ENCODE results near the gene TMIGD1.
"Not testable (repeated sequence)": the region's sequence is repeated elsewhere in the genome, so short reads cannot be mapped to it uniquely, and the experiment has no call there.

The TMIGD1 gene

DNA sequence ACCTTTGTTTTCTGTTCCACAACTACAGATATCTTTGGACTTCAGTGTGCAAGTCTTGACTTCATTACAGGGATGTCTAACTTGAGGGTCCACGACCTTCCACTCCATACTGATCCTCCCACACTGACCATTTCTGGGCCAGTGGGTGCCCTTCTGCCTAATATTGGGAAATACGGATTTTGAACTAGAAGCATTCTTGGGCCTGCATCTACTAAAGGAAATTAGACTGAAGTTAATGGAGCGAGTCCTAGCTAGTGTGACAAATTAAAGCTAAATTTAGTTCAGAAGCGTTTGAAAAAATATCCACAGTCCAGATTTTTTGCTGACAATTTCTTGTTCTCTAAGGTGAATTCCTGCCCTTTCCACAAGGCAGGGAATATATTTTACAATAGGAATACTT is 9.9 kb upstream of the TMIGD1 start:
- Histone ChIP-seq H3K4me1 (ENCODE audit: control insufficient read depth, insufficient read depth, low read length) (peaks cover 2% of the 10 kb centered on the region), H3K4me3 (ENCODE audit: low read length in 2 of 2) (no peak overlapping the region)

DNA sequence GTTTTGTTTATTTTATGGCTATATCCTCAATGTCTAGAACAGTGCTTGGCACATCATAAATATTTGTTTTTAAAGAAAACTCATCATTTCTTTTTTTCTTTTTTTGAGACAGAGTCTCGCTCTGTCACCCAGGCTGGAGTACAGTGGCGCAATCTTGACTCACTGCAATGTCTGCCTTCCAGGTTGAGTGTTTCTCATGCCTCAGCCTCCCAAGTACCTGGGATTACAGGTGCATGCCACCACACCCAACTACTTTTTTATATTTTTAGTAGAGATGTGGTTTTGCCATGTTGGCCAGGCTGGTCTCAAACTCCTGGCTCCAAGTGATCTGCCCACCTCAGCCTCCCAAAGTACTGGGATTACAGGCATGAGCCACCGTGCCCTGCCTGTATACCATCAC is 9.4 kb upstream of the TMIGD1 start:
- H3K9me3 ChIP-seq (ENCODE audit: control insufficient read depth in 2 of 2, low read length in 2 of 2); H3K27ac ChIP-seq (ENCODE audit: low read length); H3K9ac ChIP-seq (ENCODE audit: low read length in 2 of 2); H3K27me3 ChIP-seq (ENCODE audit: control insufficient read depth in 1 of 2, insufficient read depth in 2 of 2, low read length in 2 of 2); H3K4me1 ChIP-seq (ENCODE audit: control insufficient read depth, insufficient read depth, low read length); H3K4me3 ChIP-seq (ENCODE audit: low read length in 2 of 2); H3K36me3 ChIP-seq (ENCODE audit: control insufficient read depth in 2 of 2, insufficient read depth in 2 of 2, low read length in 2 of 2): not testable (repeated sequence)

More for the DNA sequence above, 9.9 kb upstream of the TMIGD1 start:
- H3K27me3 ChIP-seq (ENCODE audit: control insufficient read depth in 1 of 2, insufficient read depth in 2 of 2, low read length in 2 of 2), result no peaks in the 10 kb centered on the region
- no peaks in the 10 kb centered on the region for H3K9me3 ChIP-seq (ENCODE audit: control insufficient read depth in 2 of 2, low read length in 2 of 2)
- H3K9ac ChIP-seq (ENCODE audit: low read length in 2 of 2), result no peak overlapping the region
- no peaks in the 10 kb centered on the region for H3K36me3 ChIP-seq (ENCODE audit: control insufficient read depth in 2 of 2, insufficient read depth in 2 of 2, low read length in 2 of 2)
- H3K27ac ChIP-seq (ENCODE audit: low read length), result no peak overlapping the region

DNA sequence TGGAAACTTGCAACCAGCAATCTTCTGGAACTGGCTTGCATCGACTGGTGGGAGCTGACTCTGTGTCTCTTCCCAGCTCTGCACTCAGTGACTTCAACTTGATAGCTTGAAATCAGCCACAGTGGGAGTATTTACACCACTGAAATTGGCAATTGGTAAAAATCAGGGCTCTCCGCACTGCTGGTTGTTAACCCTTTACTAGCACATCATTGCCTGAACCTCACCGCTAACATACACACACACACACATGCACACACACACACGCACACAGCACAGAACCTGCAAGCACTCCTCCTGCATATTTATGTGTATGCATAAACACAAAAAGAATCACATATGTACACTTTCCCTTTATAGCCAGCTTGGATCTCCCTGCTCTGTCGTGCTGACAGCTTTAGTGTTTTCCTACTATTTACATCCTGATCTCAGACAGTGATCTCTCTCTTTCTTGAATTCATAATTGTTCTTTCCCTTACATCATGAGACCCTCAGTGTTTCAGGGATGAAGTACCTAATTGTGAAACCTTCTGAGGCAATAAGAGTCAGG is 7.9 kb upstream of the TMIGD1 start:
- Histone ChIP-seq H3K27ac (ENCODE audit: low read length) (no peak overlapping the region), H3K27me3 (ENCODE audit: control insufficient read depth in 1 of 2, insufficient read depth in 2 of 2, low read length in 2 of 2) (no peaks in the 10 kb centered on the region), H3K36me3 (ENCODE audit: control insufficient read depth in 2 of 2, insufficient read depth in 2 of 2, low read length in 2 of 2) (no peaks in the 10 kb centered on the region), H3K9ac (ENCODE audit: low read length in 2 of 2) (no peak overlapping the region), H3K9me3 (ENCODE audit: control insufficient read depth in 2 of 2, low read length in 2 of 2) (no peaks in the 10 kb centered on the region), H3K4me3 (ENCODE audit: low read length in 2 of 2) (no peak overlapping the region), H3K4me1 (ENCODE audit: control insufficient read depth, insufficient read depth, low read length) (peaks cover 2% of the 10 kb centered on the region)

DNA sequence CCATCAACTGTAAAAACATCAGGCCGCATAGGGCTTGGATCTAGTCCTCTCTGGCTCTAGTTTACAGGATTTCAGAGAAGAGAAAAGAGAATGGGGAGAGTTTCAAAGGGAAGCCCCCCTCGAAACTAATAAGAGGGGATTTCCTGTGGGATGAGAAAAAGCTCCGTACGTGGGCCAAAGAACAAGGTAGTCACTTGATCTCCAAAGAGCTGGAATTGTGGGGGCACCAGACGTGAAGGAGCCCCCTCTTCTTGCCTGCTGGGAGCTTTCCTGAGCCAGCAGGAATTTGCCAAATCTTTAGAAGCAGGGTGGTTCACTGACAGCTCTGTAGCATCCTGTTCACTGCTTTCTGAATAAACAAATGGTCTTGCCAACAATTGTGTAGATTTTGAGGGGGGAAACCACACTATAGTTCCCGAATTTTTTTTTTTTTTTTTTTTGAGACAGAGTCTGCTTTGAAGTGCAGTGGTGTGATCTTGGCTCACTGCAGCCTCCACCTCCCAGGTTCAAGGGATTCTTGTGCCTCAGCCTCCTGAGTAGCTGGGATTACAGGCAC is 7.0 kb upstream of the TMIGD1 start:
- peaks cover 2% of the 10 kb centered on the region for H3K4me1 ChIP-seq (ENCODE audit: control insufficient read depth, insufficient read depth, low read length)
- H3K27me3 ChIP-seq (ENCODE audit: control insufficient read depth in 1 of 2, insufficient read depth in 2 of 2, low read length in 2 of 2), result no peaks in the 10 kb centered on the region
- H3K9me3 ChIP-seq (ENCODE audit: control insufficient read depth in 2 of 2, low read length in 2 of 2), result no peaks in the 10 kb centered on the region
- no peak overlapping the region for H3K4me3 ChIP-seq (ENCODE audit: low read length in 2 of 2)
- peak overlapping the region; percentile 6 for H3K27ac ChIP-seq (ENCODE audit: low read length)
- peak overlapping the region in 1 of 2 donors; percentile 22 for H3K9ac ChIP-seq (ENCODE audit: low read length in 2 of 2)
- H3K36me3 ChIP-seq (ENCODE audit: control insufficient read depth in 2 of 2, insufficient read depth in 2 of 2, low read length in 2 of 2), result no peaks in the 10 kb centered on the region

DNA sequence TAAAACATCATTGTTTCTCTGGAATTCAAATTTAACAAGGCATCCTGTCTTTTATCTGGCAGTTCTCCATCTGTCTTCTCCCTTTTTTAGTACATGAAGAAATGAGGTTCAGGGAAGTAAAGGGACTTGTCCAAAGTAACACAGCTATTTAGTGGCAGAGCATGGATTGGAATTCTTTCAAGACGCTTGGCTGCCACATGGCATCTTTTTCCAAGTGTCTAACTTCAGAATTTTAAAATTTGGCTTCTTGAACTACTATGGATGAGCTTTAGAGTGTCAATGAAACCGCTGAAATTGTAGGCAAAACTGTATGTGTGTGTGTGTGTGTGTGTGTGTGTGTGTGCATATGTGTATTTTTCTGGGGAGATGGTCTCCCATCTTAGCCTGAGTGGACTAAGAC is 5.2 kb upstream of the TMIGD1 start:
- no peaks in the 10 kb centered on the region for H3K36me3 ChIP-seq (ENCODE audit: control insufficient read depth in 2 of 2, insufficient read depth in 2 of 2, low read length in 2 of 2)
- no peaks in the 10 kb centered on the region for H3K9me3 ChIP-seq (ENCODE audit: control insufficient read depth in 2 of 2, low read length in 2 of 2)
- no peak overlapping the region for H3K9ac ChIP-seq (ENCODE audit: low read length in 2 of 2)
- no peaks in the 10 kb centered on the region for H3K27me3 ChIP-seq (ENCODE audit: control insufficient read depth in 1 of 2, insufficient read depth in 2 of 2, low read length in 2 of 2)
- no peak overlapping the region for H3K4me3 ChIP-seq (ENCODE audit: low read length in 2 of 2)
- H3K4me1 ChIP-seq (ENCODE audit: control insufficient read depth, insufficient read depth, low read length), result peaks cover 2% of the 10 kb centered on the region
- no peak overlapping the region for H3K27ac ChIP-seq (ENCODE audit: low read length)

DNA sequence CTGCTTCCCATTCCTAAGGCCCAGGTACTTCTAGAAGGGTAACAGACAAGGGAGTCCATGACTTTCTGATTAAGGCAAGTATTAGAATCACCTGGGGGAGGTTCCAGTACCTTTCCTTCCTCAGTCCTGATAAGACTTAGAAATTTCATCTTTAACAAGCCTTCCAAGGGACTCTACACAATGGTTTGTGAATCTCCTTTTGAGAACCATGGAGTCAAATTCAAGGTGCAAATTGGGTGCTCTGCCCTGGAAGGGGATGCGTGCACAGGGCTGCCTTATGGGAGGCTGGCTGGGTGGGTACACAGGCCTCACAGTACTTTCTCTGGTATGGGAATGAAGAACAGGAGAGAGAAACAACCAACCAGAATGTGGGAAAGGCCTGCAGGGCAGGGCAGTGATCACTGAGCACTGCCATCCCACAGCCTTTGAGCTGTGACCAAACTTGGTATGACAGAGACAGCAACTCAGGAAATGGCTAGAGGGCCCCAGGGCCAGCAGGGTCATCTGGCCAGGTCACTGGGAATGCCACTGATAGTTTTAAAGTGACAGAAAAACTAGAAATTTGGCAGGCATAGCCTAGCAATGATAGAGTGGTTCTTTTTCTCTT is 3.6 kb upstream of the TMIGD1 start:
- Histone ChIP-seq H3K9me3 (ENCODE audit: control insufficient read depth in 2 of 2, low read length in 2 of 2) (no peaks in the 10 kb centered on the region), H3K9ac (ENCODE audit: low read length in 2 of 2) (no peak overlapping the region), H3K27me3 (ENCODE audit: control insufficient read depth in 1 of 2, insufficient read depth in 2 of 2, low read length in 2 of 2) (no peaks in the 10 kb centered on the region), H3K36me3 (ENCODE audit: control insufficient read depth in 2 of 2, insufficient read depth in 2 of 2, low read length in 2 of 2) (no peaks in the 10 kb centered on the region), H3K27ac (ENCODE audit: low read length) (no peak overlapping the region), H3K4me3 (ENCODE audit: low read length in 2 of 2) (no peak overlapping the region), H3K4me1 (ENCODE audit: control insufficient read depth, insufficient read depth, low read length) (peaks cover 2% of the 10 kb centered on the region)

DNA sequence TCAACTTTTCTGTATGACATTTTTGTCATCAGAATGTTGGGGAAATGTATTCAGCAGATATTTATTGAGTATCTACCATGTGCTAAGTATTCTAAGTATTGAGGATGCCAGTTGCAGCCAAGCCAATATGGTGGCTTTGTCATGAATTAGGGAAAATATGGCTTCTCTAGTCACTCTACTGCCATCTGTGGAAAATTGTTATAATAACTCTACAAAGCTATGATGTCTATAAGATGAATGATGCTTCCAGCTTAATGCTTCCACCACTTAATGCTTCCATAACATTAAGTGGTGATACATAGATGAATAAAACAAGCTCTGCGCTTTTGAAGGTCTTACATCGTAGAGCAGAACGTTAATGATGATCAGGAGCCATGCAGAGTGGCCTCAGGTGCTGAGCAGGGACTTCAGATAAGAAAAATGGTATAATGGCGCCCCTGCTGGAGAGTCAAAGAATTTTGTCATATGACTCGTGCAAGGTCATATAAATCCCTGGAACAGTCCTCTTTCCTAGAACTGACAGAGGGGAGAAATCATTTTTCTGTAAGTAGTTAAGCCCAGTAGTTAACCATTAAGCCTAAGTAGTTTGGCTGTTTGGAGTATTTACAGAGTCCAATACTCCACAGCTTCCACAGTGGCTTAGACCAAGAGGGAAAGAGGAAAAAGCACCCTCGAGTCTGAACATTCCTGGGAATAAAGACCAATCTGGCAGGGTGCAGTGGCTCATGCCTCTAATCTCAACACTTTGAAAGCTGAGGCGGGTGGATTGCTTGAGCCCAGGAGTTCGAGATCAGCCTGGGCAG is 2.7 kb upstream of the TMIGD1 start:
- Histone ChIP-seq H3K27me3 (ENCODE audit: control insufficient read depth in 1 of 2, insufficient read depth in 2 of 2, low read length in 2 of 2) (no peaks in the 10 kb centered on the region), H3K9me3 (ENCODE audit: control insufficient read depth in 2 of 2, low read length in 2 of 2) (no peaks in the 10 kb centered on the region), H3K9ac (ENCODE audit: low read length in 2 of 2) (no peak overlapping the region), H3K4me1 (ENCODE audit: control insufficient read depth, insufficient read depth, low read length) (peaks cover 2% of the 10 kb centered on the region), H3K4me3 (ENCODE audit: low read length in 2 of 2) (no peak overlapping the region), H3K36me3 (ENCODE audit: control insufficient read depth in 2 of 2, insufficient read depth in 2 of 2, low read length in 2 of 2) (no peaks in the 10 kb centered on the region), H3K27ac (ENCODE audit: low read length) (no peak overlapping the region)

DNA sequence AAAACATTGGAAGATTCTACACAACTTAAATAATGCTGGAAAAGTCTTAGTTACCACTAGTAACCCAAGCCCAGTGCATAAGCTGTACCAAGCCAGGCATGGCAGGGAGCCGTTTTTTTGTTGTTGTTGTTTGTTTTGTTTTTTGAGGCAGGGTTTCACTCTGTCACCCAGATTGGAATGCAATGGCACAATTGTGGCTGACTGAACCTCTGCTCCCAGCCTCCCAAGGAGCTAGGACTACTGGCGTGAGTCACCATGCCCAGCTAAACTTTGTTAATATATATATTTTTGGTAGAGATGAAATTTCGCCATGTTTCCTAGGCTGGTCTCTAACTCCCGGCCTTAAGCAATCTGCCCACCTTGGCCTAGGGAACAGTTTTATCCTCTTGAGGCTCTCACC is 564 bp upstream of the TMIGD1 start:
- Histone ChIP-seq H3K36me3 (ENCODE audit: control insufficient read depth in 2 of 2, insufficient read depth in 2 of 2, low read length in 2 of 2) (no peaks in the 10 kb centered on the region), H3K9ac (ENCODE audit: low read length in 2 of 2) (no peak overlapping the region), H3K27ac (ENCODE audit: low read length) (no peak overlapping the region), H3K4me3 (ENCODE audit: low read length in 2 of 2) (no peak overlapping the region), H3K9me3 (ENCODE audit: control insufficient read depth in 2 of 2, low read length in 2 of 2) (no peaks in the 10 kb centered on the region), H3K27me3 (ENCODE audit: control insufficient read depth in 1 of 2, insufficient read depth in 2 of 2, low read length in 2 of 2) (no peaks in the 10 kb centered on the region), H3K4me1 (ENCODE audit: control insufficient read depth, insufficient read depth, low read length) (no peaks in the 10 kb centered on the region)

DNA sequence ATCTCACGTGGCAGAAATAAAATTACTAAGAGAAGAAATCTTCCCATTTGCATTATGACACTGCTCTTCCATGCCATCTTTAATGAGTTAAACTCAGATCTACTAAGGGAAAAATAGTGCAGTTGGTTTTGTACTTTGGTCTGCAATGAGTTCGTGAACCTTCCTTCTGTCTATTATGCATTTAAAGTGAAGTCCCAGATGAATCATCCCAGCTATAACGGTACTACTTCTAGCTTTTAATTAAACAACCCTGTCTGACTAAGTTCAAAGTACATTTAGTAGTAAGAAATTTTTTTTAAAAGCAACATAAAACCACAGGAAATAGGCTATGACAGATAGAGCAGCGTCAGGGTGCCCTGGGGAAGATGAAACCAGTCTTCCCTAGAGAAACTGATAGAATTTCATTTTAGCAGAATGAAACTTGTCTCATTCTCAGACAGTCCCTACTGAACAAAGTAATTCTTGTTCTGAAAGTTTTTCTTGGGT is 1.8 kb downstream of the TMIGD1 start:
- H3K27me3 ChIP-seq (ENCODE audit: control insufficient read depth in 1 of 2, insufficient read depth in 2 of 2, low read length in 2 of 2), result peaks cover 0 to 2% of the 10 kb centered on the region in 2 donors
- H3K9ac ChIP-seq (ENCODE audit: low read length in 2 of 2), result no peak overlapping the region
- no peaks in the 10 kb centered on the region for H3K9me3 ChIP-seq (ENCODE audit: control insufficient read depth in 2 of 2, low read length in 2 of 2)
- H3K4me1 ChIP-seq (ENCODE audit: control insufficient read depth, insufficient read depth, low read length), result no peaks in the 10 kb centered on the region
- no peaks in the 10 kb centered on the region for H3K36me3 ChIP-seq (ENCODE audit: control insufficient read depth in 2 of 2, insufficient read depth in 2 of 2, low read length in 2 of 2)
- no peak overlapping the region for H3K4me3 ChIP-seq (ENCODE audit: low read length in 2 of 2)
- H3K27ac ChIP-seq (ENCODE audit: low read length), result no peak overlapping the region

DNA sequence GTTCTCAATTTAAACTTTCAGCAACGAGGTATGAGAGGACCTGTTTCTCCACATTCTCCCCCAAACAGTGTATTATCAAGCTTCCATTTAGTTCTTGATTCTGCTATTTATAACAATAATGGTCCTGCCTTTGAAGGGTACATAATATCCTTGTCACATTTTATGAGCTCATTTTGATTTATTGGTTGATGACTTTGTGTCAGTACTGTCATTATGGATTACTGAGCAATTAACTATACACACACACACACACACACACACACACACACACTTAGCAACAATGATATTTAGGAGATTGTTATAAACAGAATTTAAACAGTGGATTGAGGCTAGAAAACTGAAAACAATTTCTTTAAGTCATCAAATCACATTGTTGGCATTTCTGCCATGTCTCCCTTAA is 7.0 kb downstream of the TMIGD1 start:
- no peaks in the 10 kb centered on the region for H3K36me3 ChIP-seq (ENCODE audit: control insufficient read depth in 2 of 2, insufficient read depth in 2 of 2, low read length in 2 of 2)
- no peaks in the 10 kb centered on the region for H3K4me1 ChIP-seq (ENCODE audit: control insufficient read depth, insufficient read depth, low read length)
- H3K27me3 ChIP-seq (ENCODE audit: control insufficient read depth in 1 of 2, insufficient read depth in 2 of 2, low read length in 2 of 2), result peaks cover 0 to 2% of the 10 kb centered on the region in 2 donors
- H3K9me3 ChIP-seq (ENCODE audit: control insufficient read depth in 2 of 2, low read length in 2 of 2), result no peaks in the 10 kb centered on the region
- no peak overlapping the region for H3K9ac ChIP-seq (ENCODE audit: low read length in 2 of 2)
- no peak overlapping the region for H3K27ac ChIP-seq (ENCODE audit: low read length)
- H3K4me3 ChIP-seq (ENCODE audit: low read length in 2 of 2), result no peak overlapping the region

Data from stomach smooth muscle (tissue), 2 donors.